Activated CD4-positive, alpha-beta T cell treated with anti-CD3 and anti-CD28 coated beads for 1 hour (primary cell): ENCODE measurements around the gene SPEF1.

Experiments
- DNase-seq: peaks from one replicate; pipeline ENCODE4 v3.0.0-alpha.2; 2020

SPEF1 gene

DNA sequence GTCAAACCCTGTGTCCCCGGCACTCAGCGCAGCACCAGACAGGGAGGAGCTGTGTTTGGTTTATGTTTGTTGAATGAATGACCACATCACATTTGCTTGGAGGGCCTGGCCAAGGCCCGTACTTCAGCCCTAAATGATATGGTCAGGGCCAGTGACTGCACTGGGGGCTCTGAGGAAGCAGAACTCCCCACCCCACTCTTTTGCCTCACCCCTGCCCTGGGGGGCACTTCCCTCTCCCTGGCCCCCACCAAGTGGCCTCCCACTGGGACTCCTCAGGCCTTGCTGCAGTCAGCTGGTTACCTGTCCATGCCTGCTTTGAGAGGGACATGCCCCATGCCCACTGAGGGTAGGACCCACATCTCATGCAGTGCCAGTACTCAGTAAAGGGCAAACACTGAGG lies 16.6 kb downstream of the SPEF1 start:
- no peak for DNase-seq

DNA sequence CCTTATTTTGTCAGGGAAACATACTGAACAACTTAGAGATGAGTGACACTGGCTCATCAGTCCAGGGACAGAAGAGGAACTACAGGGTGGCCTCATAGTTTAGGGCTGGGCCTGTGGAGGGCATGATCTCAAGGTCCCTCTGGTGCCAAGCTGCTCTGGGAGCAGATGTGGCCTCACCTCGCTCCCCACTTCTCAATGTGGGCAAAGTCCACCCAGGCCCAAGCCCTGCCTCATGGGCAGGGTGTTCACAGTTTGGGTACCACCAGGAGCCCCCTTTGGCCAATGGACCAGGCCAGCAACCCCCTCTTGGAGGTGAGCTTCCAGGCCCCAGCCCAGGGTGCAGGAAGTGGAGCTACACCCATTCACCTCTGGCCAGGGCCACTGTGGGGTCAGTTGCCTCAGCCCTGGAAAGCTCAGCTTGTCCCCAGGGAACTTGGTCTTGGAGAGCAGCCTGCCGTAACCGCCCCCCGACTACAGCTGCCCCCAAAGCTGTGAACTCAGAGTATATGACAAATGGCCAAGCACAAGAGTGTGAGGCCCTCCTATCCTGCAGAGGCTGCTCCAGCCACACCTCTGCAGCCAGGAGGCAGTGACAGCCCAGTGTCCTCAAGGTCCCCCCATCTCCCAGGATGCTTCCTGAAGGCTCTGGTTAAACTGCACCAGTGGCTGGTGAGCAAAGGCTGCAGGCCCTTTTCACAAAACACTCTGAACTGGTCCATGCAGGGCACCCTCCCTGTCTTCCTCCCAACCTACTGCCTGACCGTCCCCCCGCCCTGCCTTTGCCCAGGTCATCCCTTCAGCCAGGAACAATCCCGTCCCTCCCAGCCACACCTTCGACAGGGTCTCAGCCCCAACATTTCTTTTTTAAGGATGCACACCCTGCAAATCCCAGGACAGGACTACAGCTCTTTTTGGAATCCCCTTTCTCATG lies 17.3 kb downstream of the SPEF1 start:
- no peak for DNase-seq

DNA sequence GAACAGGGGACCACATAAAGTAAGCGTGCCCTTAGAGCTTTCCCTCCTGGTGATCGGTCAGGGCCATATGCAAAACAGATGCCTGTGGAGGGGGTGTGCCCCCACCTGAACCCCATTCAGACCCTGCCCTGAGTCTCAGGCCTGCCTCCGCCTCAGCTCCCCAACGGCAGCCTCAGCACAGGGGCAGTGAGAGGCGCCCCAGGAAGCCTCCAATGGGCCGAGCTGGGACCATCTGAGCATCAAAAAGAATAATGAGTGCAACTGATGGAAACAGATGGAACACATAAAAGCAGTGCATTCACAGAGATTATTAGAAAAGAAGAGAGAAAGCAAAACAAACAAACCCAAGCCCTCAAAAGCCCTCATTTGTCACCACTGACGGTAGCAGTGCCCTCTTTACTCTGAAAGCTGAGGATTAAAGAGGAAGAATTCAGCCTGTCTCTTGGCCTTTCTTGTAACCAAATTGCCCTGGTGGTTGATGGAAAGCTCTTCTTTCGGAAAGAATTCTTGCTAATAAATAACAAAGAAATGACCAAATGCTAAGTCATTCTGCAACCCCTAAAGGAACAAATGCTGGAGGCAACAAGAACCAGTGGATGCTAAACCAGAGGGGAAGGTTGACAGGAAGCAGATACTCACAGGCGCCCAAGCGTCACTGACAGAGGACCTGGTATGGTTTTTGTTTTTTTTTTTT lies 20.4 kb downstream of the SPEF1 start:
- DNase-seq: no peak

DNA sequence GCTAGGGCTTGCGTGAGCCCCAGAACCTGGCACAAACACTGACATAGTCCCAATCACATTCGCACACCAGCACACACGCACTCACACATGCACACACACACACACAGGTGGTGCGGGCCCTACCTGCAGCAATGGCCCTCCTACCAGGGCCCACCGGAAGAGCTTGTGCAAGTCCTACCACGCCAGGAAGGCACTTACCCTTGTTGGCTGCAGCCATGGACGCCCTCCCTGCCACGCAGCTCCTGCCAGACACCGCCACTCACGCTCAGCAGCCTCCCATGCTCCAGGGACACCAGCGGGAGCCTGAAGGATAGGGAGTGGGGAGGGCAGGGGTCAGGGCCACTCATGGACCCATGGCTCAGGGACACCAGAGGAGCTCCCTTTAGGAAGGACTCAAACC lies 21.4 kb downstream of the SPEF1 start:
- no peak for DNase-seq

DNA sequence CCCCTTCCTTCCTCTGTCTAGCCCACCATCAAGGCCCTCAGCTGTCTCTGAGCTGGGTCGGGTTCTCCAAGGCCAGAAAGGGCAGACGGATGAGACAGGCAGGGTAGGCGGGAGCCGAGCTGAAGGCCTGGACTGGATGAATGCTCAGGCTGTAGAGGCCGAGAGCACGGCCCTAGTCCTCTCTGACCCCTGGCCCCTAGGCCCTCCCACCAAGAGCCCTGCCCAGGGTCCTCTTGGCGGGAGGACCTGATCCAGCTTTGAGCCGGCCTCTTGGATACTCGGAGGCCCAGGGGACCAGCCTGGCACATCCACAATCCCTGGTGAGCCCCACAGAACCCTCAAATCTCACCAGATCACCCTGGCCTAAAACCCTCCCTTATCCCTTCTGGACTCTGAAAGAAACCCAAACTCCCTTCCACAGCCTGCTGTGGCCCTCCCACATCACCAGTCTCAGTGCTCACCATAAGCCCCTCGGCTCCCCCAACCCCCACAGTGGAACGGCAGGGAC lies 21.9 kb downstream of the SPEF1 start:
- DNase-seq: no peak

DNA sequence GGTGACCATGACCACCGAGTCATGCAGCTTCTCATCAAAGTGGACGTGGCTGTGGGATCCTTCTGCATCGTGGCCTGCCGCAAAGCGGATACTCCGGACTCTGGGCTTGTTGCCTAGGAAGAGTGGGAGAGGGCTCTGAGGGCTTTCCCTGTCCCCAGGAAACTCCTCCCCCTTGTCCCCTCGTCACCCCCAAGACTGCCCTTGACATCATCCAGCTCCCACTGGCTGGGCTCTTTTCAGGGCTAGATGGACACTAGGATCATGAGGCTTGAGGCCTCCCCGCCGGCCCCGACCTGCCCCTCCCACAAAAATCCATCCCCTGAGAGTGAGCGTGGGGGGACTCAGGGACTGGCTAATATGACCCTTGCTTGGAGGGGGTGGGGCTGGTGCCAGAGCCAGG lies 22.7 kb downstream of the SPEF1 start:
- DNase-seq: no peak

DNA sequence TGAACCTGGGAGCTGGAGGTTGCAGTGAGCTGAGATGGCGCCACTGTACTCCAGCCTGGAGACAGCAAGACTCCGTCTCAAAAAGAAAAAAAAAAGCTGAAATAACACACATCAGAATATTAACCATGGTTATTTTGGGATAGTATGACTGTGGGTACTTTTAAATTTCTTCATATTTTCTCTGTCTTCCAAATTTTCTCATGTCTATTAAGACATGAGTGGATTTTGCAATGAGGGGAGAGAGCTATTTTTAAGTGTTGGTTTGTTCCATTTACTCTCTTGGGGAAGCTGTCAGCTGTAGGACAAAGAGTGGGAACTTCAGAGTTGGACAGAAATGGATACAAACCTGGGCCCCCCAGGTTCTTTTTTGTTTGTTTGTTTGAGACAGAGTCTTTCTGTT lies 24.0 kb downstream of the SPEF1 start:
- DNase-seq: no peak

DNA sequence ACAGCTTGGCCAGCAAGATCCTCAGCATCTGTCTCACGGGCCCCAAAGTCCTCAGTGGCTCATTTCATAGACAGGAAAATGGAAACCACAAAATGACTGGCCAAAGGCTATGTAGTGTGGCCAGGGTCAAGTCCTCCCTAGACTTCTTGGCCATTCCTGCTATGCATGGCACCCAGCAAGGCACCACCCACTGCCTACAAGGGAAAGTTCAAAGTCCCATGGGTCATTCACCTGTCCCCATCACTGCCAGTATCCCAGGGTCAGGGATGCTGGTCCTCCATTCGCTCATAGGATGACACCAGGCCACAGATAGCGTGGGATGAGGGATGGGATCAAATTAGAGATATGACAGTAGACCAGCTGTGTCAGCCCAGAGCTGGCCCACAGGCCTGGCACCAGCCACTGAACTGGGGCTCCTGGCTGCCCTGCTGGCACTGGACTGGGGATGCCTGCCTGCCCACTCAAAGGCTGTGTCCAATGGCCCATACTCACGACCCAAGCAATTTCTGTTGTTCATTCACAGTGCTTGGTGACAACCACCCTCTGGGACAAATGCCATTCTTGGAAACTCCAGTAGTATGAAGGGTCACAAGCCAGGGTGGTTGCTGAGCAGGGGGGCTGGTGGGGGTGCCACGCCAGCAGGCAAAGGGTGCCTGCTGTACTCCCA lies 25.3 kb downstream of the SPEF1 start:
- DNase-seq: no peak

DNA sequence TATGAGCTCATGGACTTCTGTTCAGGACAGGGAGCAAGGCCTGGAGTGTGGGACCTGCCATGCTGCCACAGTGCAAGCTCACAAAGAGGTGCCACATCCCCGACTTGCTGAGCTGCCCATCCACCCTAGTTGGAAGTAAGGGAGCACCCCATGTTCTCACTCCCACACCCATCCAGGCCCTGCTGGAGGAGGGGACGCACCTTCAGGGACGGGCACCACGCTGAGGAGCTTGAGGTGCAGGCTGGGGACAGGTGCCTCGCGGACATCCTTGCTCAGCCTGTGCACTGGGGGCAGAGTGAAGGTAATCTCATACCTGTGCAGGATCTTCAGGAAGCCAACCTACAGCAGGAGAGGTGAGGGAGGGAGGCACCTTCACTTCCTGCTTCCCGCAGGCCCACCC lies 26.0 kb downstream of the SPEF1 start:
- DNase-seq: no peak

DNA sequence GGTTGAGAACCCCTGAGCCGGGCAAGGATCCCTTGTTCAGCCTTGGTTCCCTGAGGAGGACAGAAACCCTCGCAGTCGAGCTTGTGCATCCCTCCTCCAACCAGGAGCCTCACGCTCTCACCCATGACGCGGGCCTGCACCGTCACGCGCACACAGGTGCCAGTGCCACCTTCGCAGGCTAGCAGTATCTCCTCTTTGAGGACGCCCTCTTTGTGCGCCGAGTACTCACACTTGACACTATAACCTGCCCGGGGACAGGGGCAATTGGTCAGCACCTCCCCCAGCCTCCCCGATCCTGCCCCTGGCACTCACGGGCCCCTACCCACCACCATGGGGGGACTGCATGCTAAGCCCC lies 27.0 kb downstream of the SPEF1 start:
- no peak for DNase-seq

DNA sequence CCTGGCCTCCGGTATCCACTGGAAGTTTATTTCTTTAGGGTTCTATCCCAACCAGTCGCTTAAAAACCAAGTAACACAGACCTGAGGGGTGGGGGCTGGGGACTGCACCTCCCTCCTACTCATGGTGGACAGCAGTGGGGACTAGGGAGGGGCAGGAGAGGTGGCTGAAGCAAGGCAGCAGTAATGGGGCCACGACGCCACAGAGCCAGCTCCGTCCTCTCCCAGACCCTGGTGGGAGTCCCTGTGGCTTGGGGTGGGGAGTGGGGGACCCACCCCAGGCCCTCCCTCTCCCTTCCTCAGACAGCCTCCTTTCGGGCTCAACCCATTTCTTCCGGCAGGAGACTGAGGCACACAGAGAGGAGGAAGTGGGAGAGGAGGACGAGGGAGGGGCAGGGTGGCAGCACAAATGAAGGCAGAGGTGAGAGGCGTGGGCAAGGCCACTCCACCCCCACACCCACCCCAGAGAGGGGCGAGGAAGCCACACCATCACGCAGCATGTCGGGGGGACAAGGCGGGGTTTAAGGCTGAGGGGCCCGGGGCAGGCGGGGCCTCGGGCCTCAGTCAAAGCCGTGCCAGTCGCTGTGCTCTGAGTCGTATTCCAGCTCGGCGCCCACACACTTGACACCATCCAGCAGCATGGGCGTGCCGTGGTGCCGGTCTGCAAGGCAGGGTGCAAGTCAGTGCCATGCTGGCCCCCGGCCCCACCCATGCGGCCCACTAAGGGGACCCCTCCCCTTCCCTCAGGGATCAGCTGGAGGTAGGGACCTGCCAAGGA lies 27.6 kb downstream of the SPEF1 start:
- no peak for DNase-seq

DNA sequence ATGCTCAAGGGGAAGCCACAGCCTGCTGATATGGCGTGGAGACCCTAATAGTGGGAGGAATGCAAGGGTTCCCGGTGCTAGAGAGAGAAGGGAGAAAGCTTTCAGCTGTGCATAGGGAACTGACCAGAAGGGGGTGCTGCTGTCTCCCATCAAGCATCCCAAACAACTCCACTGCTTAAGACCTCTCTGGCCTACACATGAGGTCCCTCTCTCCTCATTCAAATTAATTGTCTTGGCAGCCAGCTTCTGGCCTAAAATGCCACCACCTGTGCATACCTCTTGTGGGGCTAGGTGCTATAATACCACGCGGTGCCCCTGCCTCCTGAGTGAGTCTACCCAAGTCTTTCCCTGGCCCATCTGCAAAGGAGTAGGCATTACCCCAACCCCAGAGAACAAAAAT lies 28.1 kb downstream of the SPEF1 start:
- peak; percentile 34 for DNase-seq

DNA sequence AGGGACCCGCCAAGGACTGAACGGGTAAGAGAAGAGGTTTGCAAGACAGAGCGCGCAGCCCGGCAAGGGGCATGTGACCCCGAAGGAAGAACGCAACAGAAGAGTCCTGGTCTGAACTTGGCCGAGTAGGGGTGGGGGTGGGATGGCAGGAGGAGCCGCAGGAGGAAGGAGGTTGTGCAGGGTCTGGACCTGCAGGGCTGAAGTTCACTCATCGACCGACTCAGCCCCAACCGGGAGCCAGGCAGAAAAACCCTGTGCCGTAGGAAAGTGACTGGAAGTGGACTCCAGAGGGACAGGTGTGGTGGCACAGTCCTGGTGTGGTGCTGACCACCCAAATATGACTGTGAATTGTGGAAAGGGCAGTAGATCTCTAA lies 28.9 kb downstream of the SPEF1 start:
- no peak for DNase-seq

DNA sequence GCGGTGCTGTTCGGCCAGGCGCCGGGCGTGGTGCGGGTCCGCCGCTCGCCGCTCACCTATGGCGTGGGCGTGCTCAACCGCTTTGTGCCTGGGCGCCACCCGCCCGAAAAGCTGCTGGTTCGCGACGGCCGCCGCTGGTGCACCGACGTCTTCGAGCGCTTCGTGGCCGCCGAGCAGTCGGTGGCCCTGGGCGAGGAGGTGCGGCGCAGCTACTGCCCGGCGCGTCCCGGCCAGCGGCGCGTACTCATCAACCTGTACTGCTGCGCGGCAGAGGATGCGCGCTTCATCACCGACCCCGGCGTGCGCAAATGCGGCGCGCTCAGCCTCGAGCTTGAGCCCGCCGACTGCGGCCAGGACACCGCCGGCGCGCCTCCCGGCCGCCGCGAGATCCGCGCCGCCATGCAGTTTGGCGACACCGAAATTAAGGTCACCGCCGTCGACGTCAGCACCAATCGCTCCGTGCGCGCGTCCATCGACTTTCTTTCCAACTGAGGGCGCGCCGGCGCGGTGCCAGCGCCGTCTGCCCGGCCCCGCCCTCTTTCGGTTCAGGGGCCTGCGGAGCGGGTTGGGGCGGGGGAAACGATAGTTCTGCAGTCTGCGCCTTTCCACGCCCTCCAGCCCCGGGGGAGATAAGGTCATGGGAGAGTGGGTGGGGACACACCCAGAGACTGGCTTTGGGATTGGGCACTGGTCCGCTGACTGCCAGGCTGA lies 29.4 kb downstream of the SPEF1 start:
- DNase-seq: peak; percentile 37

DNA sequence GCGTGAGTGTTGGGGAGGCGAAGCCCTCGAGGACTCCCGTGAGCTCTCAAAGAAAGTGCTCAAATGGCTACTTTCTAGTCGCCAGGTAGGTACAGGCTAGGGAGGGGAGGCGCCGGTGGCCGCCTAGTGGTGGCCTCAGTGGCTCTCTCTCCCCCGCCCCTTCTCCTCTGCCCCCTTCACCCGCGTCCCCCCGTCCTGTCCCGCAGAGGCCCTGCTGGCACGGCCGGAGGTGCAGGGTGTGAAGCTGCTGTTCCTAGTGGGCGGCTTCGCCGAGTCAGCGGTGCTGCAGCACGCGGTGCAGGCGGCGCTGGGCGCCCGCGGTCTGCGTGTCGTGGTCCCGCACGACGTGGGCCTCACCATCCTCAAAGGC lies 30.0 kb downstream of the SPEF1 start:
- DNase-seq: no peak

DNA sequence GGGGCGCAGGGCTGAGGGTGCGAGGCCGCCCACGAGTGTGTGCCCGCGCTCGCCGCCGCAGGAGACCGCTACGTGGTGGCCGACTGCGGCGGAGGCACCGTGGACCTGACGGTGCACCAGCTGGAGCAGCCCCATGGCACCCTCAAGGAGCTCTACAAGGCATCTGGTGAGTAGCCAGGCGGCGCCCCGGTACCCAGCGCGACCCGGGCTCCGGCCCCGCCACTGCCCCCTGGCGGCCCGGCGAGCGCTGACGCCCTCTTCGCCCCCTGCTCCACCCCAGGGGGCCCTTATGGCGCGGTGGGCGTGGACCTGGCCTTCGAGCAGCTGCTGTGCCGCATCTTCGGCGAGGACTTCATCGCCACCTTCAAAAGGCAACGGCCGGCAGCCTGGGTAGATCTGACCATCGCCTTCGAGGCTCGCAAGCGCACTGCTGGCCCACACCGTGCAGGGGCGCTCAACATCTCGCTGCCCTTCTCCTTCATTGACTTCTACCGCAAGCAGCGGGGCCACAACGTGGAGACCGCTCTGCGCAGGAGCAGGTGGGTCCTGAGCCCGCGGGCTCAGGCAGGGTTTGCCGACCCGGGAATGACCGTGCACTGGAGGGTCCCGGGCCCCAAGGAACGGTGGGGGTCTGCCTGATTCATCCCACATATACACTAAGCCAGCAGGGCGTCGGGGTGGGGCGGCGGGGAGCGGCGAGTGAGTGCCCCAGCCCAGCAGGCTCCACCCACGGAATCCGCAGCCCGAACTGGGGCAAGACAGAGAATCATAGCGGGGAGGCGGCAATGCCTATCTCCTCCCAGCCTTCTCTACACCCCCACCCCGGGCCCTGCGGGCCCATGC lies 31.3 kb downstream of the SPEF1 start:
- no peak for DNase-seq

DNA sequence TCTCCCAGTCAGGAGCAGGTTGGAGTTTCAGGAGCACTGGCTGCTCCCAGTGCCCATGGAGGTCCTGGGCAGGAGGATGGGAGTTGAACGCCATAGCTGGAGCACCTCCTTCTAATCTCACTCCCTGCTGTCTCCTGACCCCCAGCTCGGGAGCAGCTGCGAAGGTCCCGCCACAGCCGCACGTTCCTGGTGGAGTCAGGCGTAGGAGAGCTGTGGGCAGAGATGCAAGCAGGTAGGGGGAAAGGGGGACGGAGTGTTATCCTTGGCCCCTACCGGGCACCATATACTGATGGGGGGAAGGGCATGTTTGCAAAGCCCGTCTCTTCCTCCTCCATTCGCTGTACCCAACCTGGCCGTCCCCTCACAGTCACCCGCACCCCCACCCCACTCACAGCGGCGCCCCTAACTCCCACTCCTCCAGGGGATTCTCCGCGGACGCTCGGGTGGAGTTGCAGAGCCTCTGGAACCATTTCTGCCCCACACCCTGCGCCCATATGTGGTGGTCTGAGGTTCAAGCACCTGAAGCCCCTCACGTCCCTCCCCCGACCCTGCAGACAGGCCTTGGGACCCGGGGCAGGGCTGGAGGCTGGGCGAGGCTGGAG lies 32.1 kb downstream of the SPEF1 start:
- DNase-seq: no peak

DNA sequence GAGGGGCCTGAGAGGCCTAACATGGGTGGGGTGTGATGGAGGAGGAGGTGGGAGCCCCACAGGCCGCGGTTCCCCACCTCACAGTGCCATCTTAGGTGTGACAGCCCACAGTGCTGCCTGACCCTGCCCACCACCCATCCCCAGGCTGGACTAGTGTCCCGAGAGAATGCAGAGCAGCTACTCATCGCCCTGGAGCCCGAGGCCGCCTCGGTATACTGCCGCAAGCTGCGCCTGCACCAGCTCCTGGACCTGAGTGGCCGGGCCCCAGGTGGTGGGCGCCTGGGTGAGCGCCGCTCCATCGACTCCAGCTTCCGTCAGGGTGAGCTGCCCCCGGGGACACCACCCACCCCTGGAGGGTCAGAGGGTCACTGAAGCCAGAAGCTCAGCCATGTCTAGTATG lies 33.2 kb downstream of the SPEF1 start:
- DNase-seq: no peak

DNA sequence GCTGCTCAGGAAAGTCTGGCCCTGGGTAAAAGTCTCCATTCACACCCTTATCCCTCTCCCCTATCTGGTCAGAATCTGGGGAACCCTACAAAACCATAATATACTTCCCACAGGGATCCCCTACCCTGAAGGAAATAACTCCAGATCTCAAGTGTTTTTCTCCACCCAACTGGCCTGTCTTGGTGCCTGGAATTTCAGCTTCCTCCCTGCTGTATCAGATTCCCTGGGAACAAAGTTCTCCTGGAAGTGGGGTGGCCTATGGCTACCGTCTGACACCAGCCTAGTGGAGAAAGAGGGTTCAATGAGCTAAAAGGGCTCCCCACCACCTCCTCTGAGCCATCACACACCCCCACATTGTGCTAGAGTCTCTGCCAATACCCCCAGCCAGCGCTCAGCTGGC lies 33.8 kb downstream of the SPEF1 start:
- DNase-seq: no peak

DNA sequence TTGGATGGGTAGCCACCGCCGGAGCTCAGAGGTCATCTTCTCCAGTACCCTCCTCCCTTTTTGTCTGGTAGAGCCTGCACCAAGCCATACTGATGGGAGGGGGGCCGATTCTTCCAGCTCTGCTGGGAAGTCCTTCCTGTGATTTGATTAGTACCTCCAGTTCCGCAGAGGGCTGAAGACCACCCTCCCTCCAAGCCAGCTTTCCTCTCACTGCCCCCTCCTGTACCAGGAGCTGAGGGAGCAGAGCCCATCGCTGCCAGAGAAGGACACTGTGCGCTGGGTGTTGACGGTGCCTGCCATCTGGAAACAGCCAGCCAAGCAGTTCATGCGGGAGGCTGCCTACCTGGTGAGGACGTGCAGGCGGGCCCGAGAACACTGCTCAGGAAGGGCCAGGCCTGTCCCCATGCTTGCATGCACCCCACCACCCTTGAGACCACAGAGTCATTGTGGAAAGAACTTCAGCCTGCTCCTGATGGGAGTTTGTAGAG lies 35.5 kb downstream of the SPEF1 start:
- no peak for DNase-seq
